Liver (tissue), 9 donors: Measurements from ENCODE around the gene CLK1. TPM values are rescaled to one million over a fixed set of nuclear protein-coding genes. Genes with fewer than 3 reads are reported as not detected.

Source experiments
- DNase-seq: peaks from one replicate; pipeline ENCODE4 v3.0.0-alpha.2; 2017; ENCODE audit warnings: low spot score
- H3K27ac ChIP-seq, 2 donors: one replicate each; pipeline ENCODE4 v1.7.0; 2013; ENCODE audit warnings: inconsistent platforms in 2 of 2, low read length in 2 of 2, control low read depth in 1 of 2, low read depth in 1 of 2, mild to moderate bottlenecking in 1 of 2
- H3K27me3 ChIP-seq, 4 donors: one replicate each; pipeline versions ENCODE4 v1.6.1 to v1.7.0; 2013; ENCODE audit warnings: low read length in 3 of 4, inconsistent platforms in 1 of 4, mild to moderate bottlenecking in 1 of 4, moderate library complexity in 1 of 4; ENCODE audit not compliant: control insufficient read depth in 4 of 4, insufficient read depth in 4 of 4
- H3K36me3 ChIP-seq, 4 donors: one replicate each; pipeline versions ENCODE4 v1.6.1 to v1.7.0; 2013; ENCODE audit warnings: low read length in 3 of 4, mild to moderate bottlenecking in 3 of 4, low read depth in 1 of 4, moderate library complexity in 1 of 4; ENCODE audit not compliant: control insufficient read depth in 4 of 4, insufficient read depth in 3 of 4
- H3K4me1 ChIP-seq, 4 donors: one replicate each; pipeline versions ENCODE4 v1.6.1 to v1.7.0; 2013; ENCODE audit warnings: low read length in 3 of 4, mild to moderate bottlenecking in 3 of 4, moderate library complexity in 1 of 4; ENCODE audit not compliant: control insufficient read depth in 4 of 4, insufficient read depth in 4 of 4
- H3K4me3 ChIP-seq, 3 donors: one replicate each; pipeline versions ENCODE4 v1.6.1 to v1.7.0; 2013; ENCODE audit warnings: low read length in 3 of 3, control low read depth in 1 of 3, low read depth in 1 of 3, mild to moderate bottlenecking in 1 of 3
- H3K9ac ChIP-seq, 2 donors: one replicate each; pipeline ENCODE4 v1.7.0; 2013; ENCODE audit warnings: low read length in 2 of 2, mild to moderate bottlenecking in 2 of 2, moderate library complexity in 2 of 2, control low read depth in 1 of 2, low read depth in 1 of 2
- H3K9me3 ChIP-seq, 4 donors: one replicate each; pipeline versions ENCODE4 v1.6.1 to v1.7.0; 2013; ENCODE audit warnings: low read length in 3 of 4; ENCODE audit not compliant: control insufficient read depth in 4 of 4
- EGR1 ChIP-seq, 2 donors: IDR thresholded peaks; 2 replicates each; pipeline ENCODE4 v1.6.1; 2016 to 2018; ENCODE audit warnings: antibody characterized with exemption in 2 of 2, low read depth in 2 of 2
- FOXA1 ChIP-seq: IDR thresholded peaks from 2 replicates; pipeline ENCODE4 v1.6.1; 2016; ENCODE audit warnings: antibody characterized with exemption
- FOXA2 ChIP-seq: IDR thresholded peaks from 2 replicates; pipeline ENCODE4 v1.6.1; 2016; ENCODE audit warnings: antibody characterized with exemption
- GABPA ChIP-seq, 2 donors: IDR thresholded peaks in 1 of 2; conservative IDR thresholded peaks in 1 of 2; 2 replicates each; pipeline ENCODE4 v1.6.1; 2016; ENCODE audit warnings: antibody characterized with exemption in 2 of 2, mild to moderate bottlenecking in 1 of 2, moderate library complexity in 1 of 2
- HNF4A ChIP-seq, 2 donors: conservative IDR thresholded peaks; 2 replicates each; pipeline ENCODE4 v1.6.1; 2016; ENCODE audit warnings: antibody characterized with exemption in 2 of 2, mild to moderate bottlenecking in 2 of 2
- HNF4G ChIP-seq: IDR thresholded peaks from 2 replicates; pipeline ENCODE4 v1.6.1; 2016; ENCODE audit warnings: antibody characterized with exemption
- JUND ChIP-seq, 2 donors: IDR thresholded peaks; 2 replicates each; pipeline ENCODE4 v1.6.1; 2016; ENCODE audit warnings: antibody characterized with exemption in 2 of 2
- NR2F2 ChIP-seq: IDR thresholded peaks from 2 replicates; pipeline ENCODE4 v1.6.1; 2016; ENCODE audit warnings: antibody characterized with exemption
- RAD21 ChIP-seq, 2 donors: IDR thresholded peaks; 2 replicates each; pipeline ENCODE4 v1.6.1; 2016; ENCODE audit warnings: antibody characterized with exemption in 2 of 2, mild to moderate bottlenecking in 2 of 2
- RXRA ChIP-seq, 2 donors: IDR thresholded peaks; 2 replicates each; pipeline ENCODE4 v1.6.1; 2017 to 2018; ENCODE audit warnings: antibody characterized with exemption in 2 of 2, mild to moderate bottlenecking in 1 of 2
- SP1 ChIP-seq: IDR thresholded peaks from 2 replicates; pipeline ENCODE4 v1.6.1; 2018; ENCODE audit warnings: antibody characterized with exemption, mild to moderate bottlenecking
- TAF1 ChIP-seq: conservative IDR thresholded peaks from 2 replicates; pipeline ENCODE4 v1.6.1; 2016; ENCODE audit warnings: antibody characterized with exemption, mild to moderate bottlenecking
- YY1 ChIP-seq: IDR thresholded peaks from 2 replicates; pipeline ENCODE4 v1.6.1; 2016; ENCODE audit warnings: antibody characterized with exemption, mild to moderate bottlenecking
- polyA plus RNA-seq, 2 donors: library from polyadenylated mRNA; stranded (reverse) in 1 of 2; unstranded in 1 of 2; fragments of 200-250 nt in 1 of 2; fragments of >200 nt in 1 of 2; fragmentation: Nextera tagmentation in 1 of 2; extraction: Ambion mirVana in 1 of 2; gene quantifications; one replicate each; pipeline versions ENCODE4 v1.2.1 to v1.2.3, GENCODE V29; 2013 to 2015
- total RNA-seq, 2 donors: library from RNA; depleted of rRNA; stranded (reverse); fragments of >200 nt; gene quantifications; one replicate each; pipeline ENCODE4 v1.2.3, GENCODE V29; 2014
- TF ChIP-seq, protein P1 (sequence below): IDR thresholded peaks from 2 replicates; pipeline ENCODE4 v1.6.1; 2016; ENCODE audit warnings: antibody characterized with exemption, mild to moderate bottlenecking
- TF ChIP-seq, protein P2 (sequence below): IDR thresholded peaks from 2 replicates; pipeline ENCODE4 v1.6.1; 2016; ENCODE audit warnings: antibody characterized with exemption
- TF ChIP-seq, protein P3 (sequence below): IDR thresholded peaks from 2 replicates; pipeline ENCODE4 v1.6.1; 2016; ENCODE audit warnings: antibody characterized with exemption
- TF ChIP-seq, protein P4 (sequence below): IDR thresholded peaks from 2 replicates; pipeline ENCODE4 v1.6.1; 2016; ENCODE audit warnings: antibody characterized with exemption
- TF ChIP-seq, protein P5 (sequence below): fragments of 150-350 bp; IDR thresholded peaks from 2 replicates; pipeline ENCODE4 v1.5.1; 2017; ENCODE audit warnings: improper control_type of control experiment, low read depth, low read length; ENCODE audit not compliant: missing input control
- donor health status: healthy.
- donor health status: healthy.
- donor health status: healthy.
- donor health status: healthy.
- donor health status: healthy.

Gene CLK1
- total and polyA plus RNA-seq, 4 donors: 21.2 to 86.3 (median 61.8) TPM

DNA sequence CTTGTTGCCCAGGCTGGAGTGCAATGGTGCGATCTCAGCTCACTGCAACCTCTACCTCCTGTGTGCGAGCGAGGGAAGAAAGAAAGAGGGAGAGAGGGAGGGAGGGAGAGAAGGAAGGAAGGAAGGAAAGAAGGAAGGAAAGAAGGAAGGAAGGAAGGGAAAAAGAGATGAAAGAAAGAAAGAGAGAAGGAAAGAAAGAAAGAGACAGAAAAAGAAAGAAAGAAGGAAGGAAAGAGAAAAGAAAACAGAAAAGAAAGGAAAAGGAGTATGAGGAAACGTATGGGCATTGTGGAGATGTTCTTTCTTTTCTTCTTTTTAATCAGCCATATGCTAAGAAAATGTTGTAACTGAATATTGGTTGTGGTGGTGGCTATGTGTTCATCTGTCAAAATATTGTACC is 16.5 kb downstream of the CLK1 start (continued):
- TF ChIP-seq, protein P1, sequence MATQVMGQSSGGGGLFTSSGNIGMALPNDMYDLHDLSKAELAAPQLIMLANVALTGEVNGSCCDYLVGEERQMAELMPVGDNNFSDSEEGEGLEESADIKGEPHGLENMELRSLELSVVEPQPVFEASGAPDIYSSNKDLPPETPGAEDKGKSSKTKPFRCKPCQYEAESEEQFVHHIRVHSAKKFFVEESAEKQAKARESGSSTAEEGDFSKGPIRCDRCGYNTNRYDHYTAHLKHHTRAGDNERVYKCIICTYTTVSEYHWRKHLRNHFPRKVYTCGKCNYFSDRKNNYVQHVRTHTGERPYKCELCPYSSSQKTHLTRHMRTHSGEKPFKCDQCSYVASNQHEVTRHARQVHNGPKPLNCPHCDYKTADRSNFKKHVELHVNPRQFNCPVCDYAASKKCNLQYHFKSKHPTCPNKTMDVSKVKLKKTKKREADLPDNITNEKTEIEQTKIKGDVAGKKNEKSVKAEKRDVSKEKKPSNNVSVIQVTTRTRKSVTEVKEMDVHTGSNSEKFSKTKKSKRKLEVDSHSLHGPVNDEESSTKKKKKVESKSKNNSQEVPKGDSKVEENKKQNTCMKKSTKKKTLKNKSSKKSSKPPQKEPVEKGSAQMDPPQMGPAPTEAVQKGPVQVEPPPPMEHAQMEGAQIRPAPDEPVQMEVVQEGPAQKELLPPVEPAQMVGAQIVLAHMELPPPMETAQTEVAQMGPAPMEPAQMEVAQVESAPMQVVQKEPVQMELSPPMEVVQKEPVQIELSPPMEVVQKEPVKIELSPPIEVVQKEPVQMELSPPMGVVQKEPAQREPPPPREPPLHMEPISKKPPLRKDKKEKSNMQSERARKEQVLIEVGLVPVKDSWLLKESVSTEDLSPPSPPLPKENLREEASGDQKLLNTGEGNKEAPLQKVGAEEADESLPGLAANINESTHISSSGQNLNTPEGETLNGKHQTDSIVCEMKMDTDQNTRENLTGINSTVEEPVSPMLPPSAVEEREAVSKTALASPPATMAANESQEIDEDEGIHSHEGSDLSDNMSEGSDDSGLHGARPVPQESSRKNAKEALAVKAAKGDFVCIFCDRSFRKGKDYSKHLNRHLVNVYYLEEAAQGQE: no peak
- no peak for TF ChIP-seq NR2F2

DNA sequence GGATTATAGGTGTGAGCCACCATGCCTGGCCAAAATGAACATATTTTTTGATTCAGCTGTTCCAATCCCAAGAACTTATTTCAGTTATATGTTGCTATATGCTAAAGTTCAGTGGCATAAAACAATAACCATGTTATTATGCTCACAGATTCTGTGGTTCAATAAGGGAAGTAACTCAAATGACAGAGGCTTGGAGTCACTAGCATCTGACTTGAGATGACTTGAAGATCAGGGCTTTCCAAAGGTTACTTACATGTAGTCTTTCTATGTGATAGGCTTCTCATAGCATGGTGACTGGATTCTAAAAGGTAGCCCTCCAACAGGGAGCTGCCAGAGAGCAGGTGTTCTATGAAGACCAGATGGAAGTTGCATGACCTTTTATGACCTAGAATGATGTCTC is 17.2 kb downstream of the CLK1 start:
- TF ChIP-seq FOXA2: no peak
- no peak for TF ChIP-seq SP1
- TF ChIP-seq, protein P2, sequence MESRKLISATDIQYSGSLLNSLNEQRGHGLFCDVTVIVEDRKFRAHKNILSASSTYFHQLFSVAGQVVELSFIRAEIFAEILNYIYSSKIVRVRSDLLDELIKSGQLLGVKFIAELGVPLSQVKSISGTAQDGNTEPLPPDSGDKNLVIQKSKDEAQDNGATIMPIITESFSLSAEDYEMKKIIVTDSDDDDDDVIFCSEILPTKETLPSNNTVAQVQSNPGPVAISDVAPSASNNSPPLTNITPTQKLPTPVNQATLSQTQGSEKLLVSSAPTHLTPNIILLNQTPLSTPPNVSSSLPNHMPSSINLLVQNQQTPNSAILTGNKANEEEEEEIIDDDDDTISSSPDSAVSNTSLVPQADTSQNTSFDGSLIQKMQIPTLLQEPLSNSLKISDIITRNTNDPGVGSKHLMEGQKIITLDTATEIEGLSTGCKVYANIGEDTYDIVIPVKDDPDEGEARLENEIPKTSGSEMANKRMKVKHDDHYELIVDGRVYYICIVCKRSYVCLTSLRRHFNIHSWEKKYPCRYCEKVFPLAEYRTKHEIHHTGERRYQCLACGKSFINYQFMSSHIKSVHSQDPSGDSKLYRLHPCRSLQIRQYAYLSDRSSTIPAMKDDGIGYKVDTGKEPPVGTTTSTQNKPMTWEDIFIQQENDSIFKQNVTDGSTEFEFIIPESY: no peak
- TF ChIP-seq GABPA (IDR thresholded peaks at IDR 0.05 in 1 of 2, conservative IDR thresholded peaks at IDR 0.05 in 1 of 2): no peak
- no peak for TF ChIP-seq YY1
- no peak for TF ChIP-seq HNF4G
- TF ChIP-seq FOXA1: no peak
- TF ChIP-seq, protein P3, sequence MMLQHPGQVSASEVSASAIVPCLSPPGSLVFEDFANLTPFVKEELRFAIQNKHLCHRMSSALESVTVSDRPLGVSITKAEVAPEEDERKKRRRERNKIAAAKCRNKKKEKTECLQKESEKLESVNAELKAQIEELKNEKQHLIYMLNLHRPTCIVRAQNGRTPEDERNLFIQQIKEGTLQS: no peak
- TF ChIP-seq EGR1 (IDR thresholded peaks at IDR 0.05; ENCODE audit: low read depth in 2 of 2): no peak
- TF ChIP-seq RAD21 (IDR thresholded peaks at IDR 0.05): no peak
- no peak for TF ChIP-seq NR2F2
- TF ChIP-seq, protein P4, sequence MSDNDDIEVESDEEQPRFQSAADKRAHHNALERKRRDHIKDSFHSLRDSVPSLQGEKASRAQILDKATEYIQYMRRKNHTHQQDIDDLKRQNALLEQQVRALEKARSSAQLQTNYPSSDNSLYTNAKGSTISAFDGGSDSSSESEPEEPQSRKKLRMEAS: no peak
- TF ChIP-seq, protein P1: no peak
- no peak for TF ChIP-seq TAF1
- TF ChIP-seq JUND (IDR thresholded peaks at IDR 0.05): no peak
- no peak for TF ChIP-seq RXRA (IDR thresholded peaks at IDR 0.05)
- TF ChIP-seq, protein P5, sequence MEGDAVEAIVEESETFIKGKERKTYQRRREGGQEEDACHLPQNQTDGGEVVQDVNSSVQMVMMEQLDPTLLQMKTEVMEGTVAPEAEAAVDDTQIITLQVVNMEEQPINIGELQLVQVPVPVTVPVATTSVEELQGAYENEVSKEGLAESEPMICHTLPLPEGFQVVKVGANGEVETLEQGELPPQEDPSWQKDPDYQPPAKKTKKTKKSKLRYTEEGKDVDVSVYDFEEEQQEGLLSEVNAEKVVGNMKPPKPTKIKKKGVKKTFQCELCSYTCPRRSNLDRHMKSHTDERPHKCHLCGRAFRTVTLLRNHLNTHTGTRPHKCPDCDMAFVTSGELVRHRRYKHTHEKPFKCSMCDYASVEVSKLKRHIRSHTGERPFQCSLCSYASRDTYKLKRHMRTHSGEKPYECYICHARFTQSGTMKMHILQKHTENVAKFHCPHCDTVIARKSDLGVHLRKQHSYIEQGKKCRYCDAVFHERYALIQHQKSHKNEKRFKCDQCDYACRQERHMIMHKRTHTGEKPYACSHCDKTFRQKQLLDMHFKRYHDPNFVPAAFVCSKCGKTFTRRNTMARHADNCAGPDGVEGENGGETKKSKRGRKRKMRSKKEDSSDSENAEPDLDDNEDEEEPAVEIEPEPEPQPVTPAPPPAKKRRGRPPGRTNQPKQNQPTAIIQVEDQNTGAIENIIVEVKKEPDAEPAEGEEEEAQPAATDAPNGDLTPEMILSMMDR: no peak
- TF ChIP-seq HNF4A (conservative IDR thresholded peaks at IDR 0.05): no peak
- Histone ChIP-seq H3K9me3 (no peaks in the 10 kb centered on the region), H3K4me1 (no peaks in the 10 kb centered on the region), H3K27me3 (no peaks in the 10 kb centered on the region), H3K4me3 (no peak overlapping the region), H3K27ac (no peak overlapping the region), H3K36me3 (peaks cover 9 to 18% (median 14%) of the 10 kb centered on the region in 4 donors), H3K9ac (no peak overlapping the region)
- DNase-seq: no peak
